GM21367 (cell line): ENCODE data around the gene PRG3.
A peak's percentile ranks its signal among the peaks of the same experiment; 100 is the strongest.

Source experiments
- ATAC-seq: cut with Tn5 transposase; IDR thresholded peaks from one replicate; pipeline ENCODE4 v1.9.1; 2021; ENCODE audit not compliant: unreplicated experiment

PRG3 gene, protein sequence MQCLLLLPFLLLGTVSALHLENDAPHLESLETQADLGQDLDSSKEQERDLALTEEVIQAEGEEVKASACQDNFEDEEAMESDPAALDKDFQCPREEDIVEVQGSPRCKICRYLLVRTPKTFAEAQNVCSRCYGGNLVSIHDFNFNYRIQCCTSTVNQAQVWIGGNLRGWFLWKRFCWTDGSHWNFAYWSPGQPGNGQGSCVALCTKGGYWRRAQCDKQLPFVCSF

DNA sequence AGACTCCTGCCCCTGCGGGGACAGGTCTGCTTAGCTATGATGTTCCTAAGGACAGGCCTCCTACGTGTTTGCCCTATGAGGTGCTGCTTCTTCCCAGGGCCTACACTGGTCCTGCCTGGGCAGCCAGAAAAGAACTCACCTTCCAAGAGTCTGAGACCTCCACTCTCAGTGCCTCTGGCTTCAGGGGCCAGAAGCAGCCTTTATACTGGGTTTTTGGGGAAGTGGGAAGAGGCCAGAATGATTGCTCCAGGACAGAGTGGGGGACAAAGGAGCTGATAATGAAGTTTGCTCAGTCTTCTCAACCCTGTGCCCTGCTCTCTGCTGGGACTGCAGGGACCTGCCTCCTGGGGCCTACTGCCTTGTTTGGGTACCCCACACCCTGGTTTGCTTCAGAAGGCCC, at the start of gene PRG3:
Gene PRG3, minus strand, starts transcription at position 176 of the 400 bp plus-strand sequence. CDS start 442 bp downstream, outside the sequence.
- no peak for ATAC-seq

DNA sequence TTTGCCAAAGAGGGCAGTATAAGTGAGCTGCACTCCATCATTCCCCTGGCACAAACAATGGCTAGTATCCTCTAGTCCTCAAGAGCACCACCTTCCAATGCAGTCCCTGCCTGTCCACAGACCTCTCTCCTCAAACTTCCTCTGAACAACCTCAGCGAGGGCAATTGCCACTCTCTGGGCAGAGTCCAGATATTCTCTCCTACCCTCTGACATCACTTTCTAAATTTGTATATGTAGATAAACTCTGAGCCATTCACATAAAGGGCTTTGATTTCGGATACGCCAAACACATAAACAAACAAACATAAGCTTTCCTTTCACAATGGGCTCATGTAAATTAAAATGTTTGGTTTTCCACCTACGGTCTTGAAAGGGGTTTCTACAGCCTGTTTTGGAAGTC, 49.0 kb upstream of the PRG3 start:
- ATAC-seq: no peak

DNA sequence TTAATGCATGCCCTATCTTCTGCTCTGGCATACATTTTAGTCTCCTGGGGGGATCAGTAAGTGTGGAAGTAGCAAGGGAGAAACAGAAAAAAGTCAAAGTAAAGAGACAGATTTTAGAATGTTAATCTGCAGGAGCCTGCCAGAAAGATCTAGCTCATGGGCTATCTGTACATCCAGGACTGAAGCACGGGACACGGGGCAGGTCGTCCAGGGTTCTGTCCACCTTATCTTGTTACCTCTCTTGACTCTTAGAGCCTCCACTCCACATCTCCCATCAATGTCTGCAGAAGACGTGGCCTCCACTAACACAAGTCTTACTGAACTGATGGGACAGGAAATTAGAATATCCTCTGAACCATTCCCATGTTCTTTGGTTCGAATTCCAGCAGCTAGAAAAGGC, 47.7 kb upstream of the PRG3 start:
- ATAC-seq: no peak

DNA sequence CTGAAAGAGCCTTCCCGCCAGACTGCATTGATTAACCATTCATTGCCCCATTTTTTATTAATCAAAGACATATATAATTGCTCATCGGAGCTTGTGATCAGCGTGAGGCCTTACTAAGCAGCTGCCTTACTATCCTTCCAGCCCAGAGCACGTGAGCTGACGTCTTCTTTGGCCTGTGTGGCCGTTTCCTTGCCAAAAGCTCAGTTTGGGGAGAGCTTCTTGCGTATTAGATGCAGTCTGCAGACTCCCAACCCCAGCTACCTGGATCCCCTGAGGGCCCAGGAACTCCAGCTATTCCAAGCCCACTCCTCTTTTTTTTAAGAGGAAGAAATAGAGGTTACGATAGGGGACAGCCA, 46.8 kb upstream of the PRG3 start:
- no peak for ATAC-seq

DNA sequence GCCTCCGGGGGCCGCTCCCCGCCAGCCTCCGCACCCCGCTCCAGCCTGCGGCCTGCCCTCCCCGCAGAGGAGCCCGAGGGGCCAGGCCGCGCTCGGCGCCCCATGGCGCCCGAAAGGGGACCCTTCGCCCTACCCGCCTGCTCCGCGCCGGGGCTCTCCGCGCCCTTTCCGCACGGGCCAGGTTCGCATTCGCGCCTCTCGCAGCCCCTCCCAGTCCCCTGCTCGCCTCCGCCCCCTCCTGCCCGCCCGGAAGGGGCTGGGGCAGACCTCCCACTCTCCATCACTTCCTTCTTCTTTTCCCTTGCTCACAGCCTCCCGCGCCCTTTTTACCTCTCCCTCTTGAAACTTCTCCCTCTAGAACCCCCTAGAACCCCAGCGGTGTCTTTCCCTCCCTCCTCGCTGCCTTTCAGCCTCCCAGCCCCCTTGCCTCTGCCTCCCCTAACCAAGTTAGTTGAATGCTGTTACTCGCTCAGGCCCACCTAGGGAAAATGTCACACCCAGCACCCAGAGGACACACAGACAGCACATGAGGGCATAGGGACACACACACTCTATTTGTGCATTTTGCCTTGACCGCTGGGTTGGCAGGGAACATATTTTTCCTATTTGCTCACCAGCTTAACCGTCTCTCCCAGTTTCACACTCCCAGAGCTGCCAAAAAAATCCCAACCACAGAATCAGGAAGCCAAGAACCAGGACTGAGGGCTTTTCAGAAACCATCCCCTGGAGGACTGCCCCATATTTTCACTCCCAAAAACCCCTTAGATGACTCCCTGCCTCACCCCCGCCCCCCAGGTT, 46.2 kb upstream of the PRG3 start, which contains the start of gene SLC43A3:
Gene SLC43A3, minus strand, starts transcription at position 193 of the 798 bp plus-strand sequence. CDS start 949 bp downstream, outside the sequence.
- ATAC-seq: peak; percentile 50

DNA sequence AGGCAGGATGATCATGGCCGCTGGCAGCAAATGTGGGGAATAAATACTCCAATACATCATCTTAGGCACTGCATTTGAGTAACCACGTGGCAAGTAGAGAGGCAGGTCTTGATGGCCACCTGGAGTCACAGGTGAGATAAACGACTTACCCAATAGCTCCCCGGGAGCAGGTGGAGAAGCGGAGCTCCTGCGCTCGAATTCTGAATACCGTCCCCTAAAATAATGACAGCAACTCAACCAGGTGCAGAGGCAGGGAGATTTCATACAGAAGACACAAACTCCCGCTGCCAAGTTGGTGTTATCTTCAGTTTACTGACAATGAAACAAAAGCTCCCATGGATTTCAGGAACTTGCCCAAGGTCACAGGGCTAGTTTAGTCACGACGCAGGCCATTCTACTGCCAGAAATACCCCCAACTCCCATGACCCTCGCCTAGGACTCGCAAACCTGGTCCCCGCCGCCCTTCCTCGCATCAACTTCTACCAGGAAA, 45.5 kb upstream of the PRG3 start:
- no peak for ATAC-seq

DNA sequence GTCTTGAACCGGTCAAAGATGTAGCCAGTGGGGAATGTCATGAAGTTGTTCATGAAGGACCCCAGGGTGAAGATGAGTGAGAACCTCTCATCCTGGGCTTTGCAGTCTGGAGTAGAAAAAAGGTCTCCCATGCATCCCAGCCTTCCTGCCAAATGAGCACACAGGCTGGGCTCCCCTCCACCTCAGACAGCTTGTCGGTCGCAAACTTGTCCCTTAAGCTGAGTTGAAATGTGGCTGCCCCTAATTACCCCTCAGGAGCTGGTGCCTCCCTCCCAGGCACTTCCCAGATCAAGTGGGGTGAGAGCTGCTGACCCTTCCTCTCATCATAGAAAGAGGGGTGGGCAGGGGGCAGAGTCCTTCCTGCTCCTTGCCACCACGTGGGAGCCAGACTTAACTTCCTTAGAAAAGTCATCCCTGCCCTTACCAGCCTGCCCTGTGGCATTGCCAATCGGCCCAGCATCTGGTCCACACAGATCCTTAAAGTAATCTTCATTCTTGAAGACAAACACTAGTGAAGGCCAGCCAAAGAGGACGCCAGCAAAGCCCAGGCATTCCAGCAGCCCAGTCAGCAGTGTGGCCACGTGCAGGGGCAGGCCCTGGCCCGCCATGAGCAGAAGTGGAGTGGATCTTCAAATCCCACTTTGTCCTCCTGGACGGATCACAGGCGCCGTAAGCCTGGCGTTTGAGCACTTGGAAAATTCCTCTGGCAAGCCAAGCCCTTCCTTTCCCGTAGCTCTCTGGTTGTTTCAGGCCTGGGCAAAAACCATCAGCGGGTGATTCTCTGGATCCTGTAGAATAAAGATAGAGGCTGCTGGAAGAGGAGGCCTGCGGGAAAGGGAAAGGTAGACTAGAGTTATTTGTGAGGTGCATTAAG, 44.9 kb upstream of the PRG3 start:
- no peak for ATAC-seq

DNA sequence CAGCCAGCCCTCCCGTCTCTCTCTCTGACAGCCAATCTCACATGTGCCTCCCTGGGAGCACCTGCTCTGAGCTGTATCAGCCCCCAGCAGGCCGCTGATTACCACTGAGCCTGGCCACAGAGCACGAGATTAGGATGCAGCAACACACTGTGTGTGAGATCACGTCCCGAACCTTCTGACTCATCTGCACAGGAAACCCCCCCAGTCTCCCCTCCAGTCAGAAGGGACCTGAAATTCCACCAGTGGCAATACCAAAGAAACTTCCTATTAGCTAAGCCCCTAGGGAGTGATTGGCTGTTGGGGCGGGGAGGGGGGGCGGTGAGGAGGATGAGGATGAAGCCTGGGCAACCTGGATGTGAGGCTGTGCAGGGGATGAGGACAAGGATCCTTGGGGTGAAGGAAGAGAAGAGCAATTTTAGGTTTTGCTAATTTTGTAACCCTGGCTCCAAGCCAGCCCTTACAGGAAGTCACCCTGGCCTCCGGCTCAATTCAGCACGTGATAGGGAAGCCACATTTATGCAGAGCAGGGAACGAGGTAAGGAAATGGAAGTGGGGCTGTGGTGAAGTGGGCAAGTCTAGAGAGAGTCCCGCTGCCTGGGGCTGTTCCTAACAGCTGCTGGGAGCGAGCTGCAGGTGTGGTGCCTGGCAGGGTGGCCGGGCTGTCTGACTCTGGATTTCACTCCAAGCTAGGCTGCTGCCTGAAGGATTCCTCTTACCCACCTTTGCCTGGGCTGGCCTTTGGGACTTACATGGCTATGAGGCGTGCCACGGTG, 44.0 kb upstream of the PRG3 start:
- ATAC-seq: peak; percentile 88

DNA sequence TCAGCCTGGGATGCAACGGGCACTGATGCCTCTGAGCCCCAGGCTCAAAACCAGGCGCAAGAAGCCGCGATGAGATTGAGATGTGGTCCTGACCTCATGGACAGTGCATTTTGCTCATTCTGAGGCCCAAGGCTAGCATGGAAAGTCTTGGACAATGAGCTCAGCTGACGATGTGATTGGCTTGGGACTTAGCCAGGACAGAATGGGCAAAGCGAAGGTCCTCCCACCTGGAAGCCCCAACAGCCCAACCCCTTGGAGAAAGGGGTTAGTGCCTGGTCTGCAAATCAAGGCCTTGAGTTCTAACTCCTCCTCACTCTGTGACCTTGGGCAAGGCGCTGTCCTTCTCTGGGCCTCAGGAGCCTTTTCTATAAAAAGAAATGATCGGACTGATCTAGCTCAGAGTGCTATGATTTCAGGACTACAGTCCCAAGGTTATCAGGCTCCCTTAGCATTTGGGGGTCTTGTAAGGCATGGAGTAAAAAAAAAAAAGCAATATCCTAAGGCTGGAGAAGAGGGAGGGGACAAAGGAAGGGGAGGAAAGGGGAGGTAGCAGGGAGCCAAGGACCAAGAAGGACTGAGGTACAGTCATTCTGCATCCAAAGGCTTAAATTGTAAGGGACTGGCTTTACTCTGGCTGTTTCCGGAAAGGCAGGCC, 43.3 kb upstream of the PRG3 start:
- ATAC-seq: no peak

DNA sequence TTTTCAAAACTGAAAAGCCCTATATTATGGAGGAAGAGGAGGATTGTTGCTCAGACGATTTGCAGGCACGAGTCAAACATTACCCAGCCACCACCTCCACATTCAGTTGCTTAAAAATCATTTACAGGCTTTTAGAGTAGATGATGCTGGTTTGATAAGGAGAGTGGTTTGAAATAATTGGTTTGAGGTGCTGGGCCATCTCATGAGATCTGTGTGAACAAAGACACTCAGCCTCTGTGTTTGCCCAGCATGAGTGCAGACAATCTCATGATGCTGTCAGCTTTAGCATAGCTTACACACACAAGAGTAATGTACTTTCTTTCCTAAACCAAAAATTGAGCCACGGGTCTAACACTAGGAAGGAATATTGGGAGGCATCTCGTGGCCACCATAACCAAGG, 41.7 kb upstream of the PRG3 start:
- no peak for ATAC-seq

DNA sequence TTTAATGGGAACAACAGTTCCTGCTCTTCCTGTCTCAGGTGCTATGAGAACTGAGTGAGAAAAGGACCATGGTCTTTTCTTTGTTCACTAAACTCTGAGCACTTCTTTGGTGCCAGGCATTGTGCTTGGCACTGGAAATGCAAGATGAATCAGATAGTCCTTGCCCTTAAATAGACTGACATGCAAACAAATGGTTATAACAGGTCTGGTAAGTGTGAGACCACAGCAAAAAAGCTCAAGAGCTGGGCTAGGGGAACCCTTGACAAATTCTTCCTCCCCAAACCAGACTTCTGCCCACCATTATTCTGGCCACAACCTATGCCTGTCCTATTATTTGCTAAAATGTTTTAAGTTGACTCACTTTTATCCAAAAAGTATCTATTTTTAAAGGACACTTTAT, 40.9 kb upstream of the PRG3 start:
- ATAC-seq: no peak

DNA sequence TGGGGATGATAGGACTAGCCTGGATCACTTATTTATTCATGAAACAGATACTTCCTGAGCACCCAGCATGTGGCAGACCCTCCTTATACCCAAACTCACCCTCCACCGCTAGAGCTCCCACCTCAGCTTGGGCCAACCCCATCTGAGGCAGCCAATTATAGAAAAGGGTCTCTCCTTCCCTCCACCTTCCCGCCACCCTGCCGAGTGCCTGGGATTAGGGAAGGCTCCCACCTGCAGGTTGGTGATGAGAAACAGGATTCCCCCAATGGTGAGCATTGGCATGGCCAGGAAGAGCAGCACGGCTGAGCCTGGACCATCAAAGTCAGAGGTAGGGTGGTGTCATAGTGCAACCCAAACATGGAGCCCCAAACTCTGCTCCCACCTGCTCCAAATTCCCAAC, 40.1 kb upstream of the PRG3 start:
- ATAC-seq: no peak

DNA sequence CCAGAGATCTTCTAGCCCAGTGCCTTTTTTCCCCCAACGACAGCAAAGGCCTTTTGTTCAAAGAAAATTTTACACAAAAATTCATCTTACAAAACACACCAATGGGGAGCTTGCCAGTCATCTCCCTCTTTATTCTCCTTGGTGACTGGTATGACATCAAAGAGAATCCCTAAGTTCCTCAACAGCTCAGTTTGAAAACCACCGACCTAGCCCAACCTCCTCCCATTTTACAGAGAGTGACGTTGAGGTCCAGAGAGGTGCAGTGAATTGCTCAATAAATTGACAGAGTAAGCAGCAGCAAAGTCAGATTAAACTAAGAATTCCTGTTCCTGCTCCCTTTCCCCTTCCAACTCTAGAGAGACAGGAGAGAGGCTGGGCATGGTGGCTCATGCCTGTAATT, 38.2 kb upstream of the PRG3 start:
- ATAC-seq: no peak

DNA sequence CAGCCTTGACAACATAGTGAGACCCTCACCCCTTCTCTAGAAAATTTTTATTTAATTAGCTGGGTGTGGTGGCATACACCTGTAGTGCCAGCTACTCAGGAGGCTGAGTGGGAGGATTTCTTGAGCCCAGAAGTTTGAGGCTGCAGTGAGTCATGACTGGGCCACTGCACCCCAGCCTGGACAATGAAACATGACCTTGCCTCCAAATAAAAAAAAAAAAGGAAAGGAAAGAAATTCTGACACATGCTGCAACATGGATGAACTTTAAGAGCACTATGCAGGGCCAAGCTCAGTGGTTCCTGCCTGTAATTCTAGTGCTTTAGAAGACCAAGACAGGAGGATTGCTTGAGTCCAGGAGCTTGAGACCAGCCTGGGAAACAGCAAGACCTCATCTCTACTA, 37.2 kb upstream of the PRG3 start:
- ATAC-seq: no peak

DNA sequence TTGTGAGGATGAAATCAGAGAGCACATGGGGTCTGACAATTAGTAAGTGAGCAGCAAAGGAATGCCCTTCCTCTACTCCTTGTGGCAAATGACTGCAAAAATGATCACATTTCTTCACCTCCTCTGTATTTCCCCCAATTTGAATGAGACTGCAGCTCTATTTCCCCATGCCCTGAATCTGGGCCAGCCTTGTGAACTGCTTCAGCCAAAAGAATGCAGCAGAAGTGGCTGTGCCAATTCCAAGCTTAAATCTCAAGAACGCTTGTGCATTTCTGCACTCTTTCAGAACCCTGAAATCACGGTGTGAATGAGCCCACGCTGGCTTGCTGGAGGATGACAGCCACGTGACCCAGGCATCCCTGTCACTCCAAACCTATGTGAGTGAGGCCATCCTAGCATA, 36.1 kb upstream of the PRG3 start:
- no peak for ATAC-seq

DNA sequence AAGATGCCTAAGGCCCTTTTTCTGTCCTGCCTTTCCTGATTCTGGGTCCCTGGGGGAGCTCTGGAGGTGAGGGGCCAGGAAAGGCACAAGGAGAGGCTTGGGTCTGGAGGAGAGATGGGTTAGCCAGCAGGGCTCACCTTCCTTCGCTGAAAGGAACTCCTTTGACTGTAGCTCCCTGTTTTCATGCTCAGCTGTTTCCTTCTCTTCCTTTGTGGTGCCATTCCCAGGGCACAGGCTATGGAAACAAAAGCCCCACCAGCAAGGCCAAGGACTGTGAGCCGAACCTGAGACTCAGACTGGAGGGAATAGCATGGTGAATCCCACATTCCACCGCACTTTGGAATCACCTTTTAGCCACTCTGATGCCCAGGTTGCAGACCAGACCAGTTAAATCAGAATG, 35.5 kb upstream of the PRG3 start:
- no peak for ATAC-seq

DNA sequence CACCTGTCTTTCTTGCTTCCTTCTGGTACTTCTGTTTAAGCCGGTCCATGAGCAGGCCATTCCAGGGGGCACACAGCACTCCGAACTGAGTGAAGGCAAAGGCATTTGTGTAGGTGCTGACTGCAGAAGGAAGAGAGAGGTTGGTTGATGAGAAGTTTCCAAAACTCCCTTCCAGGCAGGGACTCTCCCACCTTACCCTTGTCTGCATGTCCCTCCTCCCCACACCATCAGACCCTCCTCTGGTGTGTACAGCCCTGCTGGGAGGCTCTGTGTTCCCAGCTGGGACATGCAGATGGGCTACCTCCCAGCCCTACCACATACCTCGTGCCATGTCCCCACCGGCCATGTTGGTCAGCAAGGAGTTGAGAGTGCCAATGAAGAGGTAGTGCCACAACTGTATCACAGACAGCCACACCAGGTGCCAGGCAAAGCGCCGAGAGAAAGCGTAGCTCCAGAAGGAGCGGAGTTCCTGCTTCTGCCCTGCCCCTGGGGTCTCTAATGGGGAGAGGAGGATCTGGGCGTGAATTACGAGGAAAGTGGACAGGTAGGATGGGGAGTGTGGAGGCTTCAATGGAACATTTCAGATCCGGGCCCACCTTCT, 33.8 kb upstream of the PRG3 start:
- ATAC-seq: no peak

DNA sequence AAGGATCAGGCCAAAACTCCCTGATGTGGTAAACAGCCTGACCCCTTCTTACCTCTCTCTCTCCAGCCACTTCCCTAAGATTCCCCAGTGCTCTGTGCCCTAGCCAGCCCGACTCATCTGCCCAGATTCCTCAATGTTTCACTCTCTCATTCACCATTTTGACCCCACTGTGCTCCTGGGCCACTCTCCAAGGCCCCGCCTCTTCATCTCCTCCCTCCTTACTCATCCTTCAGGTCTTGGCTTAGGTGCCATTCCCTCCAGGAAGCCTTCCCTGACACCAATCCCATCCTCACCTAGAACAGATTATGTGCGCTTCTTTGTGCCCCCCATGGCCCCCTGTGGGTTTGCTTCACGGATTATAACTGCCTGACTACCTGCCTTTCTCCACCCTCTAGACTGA, 32.7 kb upstream of the PRG3 start:
- ATAC-seq: no peak

DNA sequence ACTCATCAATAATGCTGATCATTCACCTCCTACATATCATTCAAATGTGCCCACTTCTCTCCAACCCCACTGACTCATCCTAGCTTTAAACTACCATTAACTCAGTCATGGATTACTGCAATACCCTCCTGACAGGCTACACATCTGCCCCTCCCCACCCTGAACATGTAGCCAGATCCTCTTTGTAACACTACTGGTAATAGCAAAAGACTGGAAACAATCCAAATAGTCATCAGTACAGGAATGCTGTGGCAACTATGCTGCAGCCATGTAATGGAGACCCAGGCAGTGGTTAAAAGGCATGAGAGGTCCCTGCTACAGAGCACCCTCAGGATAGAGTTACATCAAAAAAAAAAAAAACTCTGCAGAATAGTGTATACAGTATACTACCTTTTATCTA, 29.3 kb upstream of the PRG3 start:
- ATAC-seq: no peak
